ENCODE measurements around the gene PCDH11X.
"Not testable (repeated sequence)": the region's sequence is repeated elsewhere in the genome, so short reads cannot be mapped to it uniquely, and the experiment has no call there.

PCDH11X gene, protein sequence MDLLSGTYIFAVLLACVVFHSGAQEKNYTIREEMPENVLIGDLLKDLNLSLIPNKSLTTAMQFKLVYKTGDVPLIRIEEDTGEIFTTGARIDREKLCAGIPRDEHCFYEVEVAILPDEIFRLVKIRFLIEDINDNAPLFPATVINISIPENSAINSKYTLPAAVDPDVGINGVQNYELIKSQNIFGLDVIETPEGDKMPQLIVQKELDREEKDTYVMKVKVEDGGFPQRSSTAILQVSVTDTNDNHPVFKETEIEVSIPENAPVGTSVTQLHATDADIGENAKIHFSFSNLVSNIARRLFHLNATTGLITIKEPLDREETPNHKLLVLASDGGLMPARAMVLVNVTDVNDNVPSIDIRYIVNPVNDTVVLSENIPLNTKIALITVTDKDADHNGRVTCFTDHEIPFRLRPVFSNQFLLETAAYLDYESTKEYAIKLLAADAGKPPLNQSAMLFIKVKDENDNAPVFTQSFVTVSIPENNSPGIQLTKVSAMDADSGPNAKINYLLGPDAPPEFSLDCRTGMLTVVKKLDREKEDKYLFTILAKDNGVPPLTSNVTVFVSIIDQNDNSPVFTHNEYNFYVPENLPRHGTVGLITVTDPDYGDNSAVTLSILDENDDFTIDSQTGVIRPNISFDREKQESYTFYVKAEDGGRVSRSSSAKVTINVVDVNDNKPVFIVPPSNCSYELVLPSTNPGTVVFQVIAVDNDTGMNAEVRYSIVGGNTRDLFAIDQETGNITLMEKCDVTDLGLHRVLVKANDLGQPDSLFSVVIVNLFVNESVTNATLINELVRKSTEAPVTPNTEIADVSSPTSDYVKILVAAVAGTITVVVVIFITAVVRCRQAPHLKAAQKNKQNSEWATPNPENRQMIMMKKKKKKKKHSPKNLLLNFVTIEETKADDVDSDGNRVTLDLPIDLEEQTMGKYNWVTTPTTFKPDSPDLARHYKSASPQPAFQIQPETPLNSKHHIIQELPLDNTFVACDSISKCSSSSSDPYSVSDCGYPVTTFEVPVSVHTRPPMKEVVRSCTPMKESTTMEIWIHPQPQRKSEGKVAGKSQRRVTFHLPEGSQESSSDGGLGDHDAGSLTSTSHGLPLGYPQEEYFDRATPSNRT (N-terminal part only)

DNA sequence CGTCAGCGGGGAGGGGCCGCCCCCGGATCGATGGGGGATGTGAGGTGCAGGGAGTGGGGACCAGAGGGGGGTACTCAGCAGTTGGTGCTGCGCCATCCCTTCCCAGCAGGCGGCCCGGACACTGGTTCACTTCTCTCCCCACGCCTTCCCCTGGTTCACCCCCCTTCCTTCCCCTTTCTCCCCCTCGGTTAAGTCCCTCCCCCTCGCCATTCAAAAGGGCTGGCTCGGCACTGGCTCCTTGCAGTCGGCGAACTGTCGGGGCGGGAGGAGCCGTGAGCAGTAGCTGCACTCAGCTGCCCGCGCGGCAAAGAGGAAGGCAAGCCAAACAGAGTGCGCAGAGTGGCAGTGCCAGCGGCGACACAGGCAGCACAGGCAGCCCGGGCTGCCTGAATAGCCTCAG is at the start of gene PCDH11X:
TSS of gene PCDH11X (plus strand) at position 241 of the 400 bp plus-strand sequence. CDS start 56,130 bp downstream, outside the sequence.
- in situ Hi-C loops (cut with HindIII; ENCODE audit: low pct_unique_long_range_greater_than_20kb, low sequenced_read_pairs), result not testable (repeated sequence)

DNA sequence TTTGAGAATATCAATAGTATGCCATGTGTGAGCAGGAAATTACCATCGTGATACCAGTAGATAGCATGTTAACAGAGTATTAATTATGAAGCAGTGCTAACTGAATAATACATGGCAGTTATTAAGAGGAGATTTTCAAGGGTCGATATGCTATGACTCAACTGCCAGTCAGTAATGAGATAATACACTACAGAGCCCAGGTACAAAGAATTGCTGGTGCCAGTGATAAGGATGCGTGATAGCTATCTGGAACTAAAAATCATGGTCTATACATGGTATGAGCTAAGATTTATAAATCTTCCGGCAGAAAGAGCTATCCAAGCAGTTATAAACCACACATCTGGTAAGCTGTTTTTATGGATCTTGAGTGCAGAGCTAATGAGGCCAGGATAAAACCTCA is 31.7 kb upstream of the PCDH11X start:
- in situ Hi-C loops (cut with HindIII; ENCODE audit: low pct_unique_long_range_greater_than_20kb, low sequenced_read_pairs); DNase-seq (ENCODE audit: low read depth in 1 of 2, low spot score in 1 of 2): not testable (repeated sequence)

More for the DNA sequence above, at the start of gene PCDH11X:
- DNase-seq (ENCODE audit: low read depth in 1 of 2, low spot score in 1 of 2), result peak in 1 of 2 experiments; percentile 76

GRCh38 chrX:91753022-91753421 is 26.2 kb upstream of the PCDH11X start:
- DNase-seq (ENCODE audit: low read depth in 1 of 2, low spot score in 1 of 2), result peak in 1 of 2 experiments; percentile 28
- in situ Hi-C loops (cut with HindIII; ENCODE audit: low pct_unique_long_range_greater_than_20kb, low sequenced_read_pairs), result not testable (repeated sequence)

DNA sequence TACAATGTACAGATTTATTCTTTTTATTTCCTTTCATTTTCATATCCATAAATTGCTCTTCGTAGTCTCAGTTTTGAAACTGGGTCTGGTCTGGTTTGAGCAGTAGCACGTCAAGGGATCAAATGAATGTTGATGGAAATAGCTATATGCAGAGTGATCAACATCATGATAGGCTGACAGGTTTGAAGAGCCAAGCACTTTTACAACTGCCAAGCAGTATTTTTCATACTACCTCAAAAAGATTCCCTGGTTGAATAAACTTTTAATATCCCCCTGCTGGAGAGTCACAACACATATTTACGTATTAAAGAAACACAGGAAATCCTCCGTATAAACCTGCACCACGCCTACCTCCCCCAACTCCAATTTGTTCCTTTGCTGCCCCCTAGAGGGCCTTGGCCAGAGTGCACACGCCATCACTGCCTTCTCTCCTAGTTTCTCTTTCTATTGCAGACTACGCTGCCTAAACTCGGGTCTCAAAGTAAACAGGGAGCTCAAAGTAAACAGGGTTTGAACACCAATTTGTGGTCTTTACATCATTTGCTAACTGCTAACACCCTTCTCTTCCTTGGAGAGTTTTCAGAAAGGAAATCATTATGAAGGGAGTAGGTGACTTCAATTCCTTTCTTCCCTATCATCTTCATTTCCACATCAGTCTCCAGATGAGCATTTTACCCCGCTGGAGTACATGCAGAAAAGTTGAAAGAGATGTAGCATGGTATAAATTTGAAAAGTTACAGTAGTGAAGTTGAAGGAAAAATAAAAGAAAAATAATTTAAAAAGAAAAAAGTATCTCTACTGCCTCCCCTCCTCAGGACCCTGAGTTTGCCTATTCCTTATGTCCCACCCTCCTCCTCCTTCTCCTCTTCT is 8.3 kb upstream of the PCDH11X start:
- in situ Hi-C loops (cut with HindIII; ENCODE audit: low pct_unique_long_range_greater_than_20kb, low sequenced_read_pairs), result not testable (repeated sequence)
- DNase-seq (ENCODE audit: low read depth in 1 of 2, low spot score in 1 of 2), result peak in 1 of 2 experiments; percentile 4

DNA sequence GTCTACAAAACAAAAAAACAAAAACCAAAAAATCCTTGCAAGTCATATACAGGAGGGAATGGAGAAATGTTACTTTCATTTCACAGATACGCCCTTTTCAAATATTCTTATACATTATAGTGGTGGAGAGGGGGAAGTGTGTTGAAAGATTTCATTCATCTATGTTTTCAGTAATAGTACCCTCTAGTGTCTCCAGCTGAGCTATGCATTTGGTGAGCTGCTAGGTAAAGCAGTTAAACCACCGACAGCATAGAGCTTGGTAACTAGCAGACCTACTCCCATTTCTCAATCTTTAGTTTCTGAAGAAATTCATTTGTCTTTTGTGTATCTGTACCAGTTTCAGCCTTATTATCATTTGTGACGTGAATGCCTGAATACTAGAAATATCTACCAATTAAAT is 5.2 kb upstream of the PCDH11X start:
- peak in 1 of 2 experiments; percentile 10 for DNase-seq (ENCODE audit: low read depth in 1 of 2, low spot score in 1 of 2)
- in situ Hi-C loops (cut with HindIII; ENCODE audit: low pct_unique_long_range_greater_than_20kb, low sequenced_read_pairs), result not testable (repeated sequence)

DNA sequence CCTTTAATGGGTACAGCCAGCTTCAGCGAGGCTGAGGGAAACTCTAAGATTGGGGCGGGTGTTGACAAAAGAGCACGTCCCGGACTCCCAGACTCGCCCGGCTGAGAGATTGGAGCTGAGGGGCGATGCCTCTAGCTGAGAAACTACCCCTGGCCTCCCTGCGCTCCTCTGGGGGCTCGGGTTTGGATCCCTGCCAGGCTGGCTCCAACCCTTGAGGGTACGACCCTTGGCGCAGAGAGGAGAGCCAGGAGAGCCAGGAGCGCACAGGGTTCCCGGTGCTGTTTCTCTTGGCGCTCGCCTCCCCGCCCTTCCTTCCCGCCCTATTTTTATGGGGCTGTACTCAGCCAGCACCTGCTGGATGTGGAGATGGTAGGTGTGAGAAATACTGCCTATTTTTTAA is 833 bp downstream of the PCDH11X start:
- in situ Hi-C loops (cut with HindIII; ENCODE audit: low pct_unique_long_range_greater_than_20kb, low sequenced_read_pairs); DNase-seq (ENCODE audit: low read depth in 1 of 2, low spot score in 1 of 2): not testable (repeated sequence)

DNA sequence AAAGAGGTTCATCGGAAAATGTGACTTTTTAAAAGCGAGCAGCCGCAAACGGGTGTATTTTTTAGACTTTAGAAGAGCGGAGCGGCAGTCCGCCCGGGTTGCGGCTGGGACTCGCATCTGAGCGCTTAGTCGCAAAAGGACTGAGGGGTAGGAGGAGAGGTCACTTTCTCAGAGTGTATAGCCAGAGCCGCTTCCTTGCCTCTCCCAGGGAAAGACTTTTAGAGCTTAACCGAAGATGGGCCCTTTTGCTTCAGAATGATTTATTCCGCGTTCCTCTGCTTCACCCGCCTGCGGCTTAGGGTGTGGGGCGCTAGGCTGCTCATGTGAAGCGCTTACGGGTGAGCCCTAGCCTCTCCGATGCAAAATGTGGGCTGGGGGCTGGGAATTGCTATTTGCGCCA is 1.5 kb downstream of the PCDH11X start:
- DNase-seq (ENCODE audit: low read depth in 1 of 2, low spot score in 1 of 2); in situ Hi-C loops (cut with HindIII; ENCODE audit: low pct_unique_long_range_greater_than_20kb, low sequenced_read_pairs): not testable (repeated sequence)

- DNase-seq (ENCODE audit: low read depth in 1 of 2, low spot score in 1 of 2); in situ Hi-C loops (cut with HindIII; ENCODE audit: low pct_unique_long_range_greater_than_20kb, low sequenced_read_pairs): not testable (repeated sequence)
Measured at GRCh38 chrX:91781553-91782298, 2.6 kb downstream of the PCDH11X start.

DNA sequence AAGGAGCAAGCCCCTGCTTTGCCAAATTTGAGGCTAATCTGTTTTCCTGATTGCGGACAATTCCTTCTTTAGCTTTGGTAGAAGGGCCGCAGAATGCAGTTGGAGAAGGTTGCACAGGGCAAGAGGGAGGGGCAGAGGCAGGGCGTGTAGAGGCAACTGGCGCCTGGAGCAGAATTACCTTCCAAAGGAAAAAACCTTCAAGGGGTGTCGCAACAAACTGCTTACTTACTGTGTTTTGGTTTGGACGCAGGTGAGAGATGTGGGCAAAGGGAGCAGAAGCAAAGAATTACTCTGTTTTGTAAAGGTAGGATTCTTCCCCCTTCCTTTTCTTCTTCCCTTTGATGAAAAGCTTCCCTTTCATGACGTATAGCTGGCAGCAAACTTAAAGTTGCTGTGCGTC is 3.6 kb downstream of the PCDH11X start:
- DNase-seq (ENCODE audit: low read depth in 1 of 2, low spot score in 1 of 2); in situ Hi-C loops (cut with HindIII; ENCODE audit: low pct_unique_long_range_greater_than_20kb, low sequenced_read_pairs): not testable (repeated sequence)

- DNase-seq (ENCODE audit: low read depth in 1 of 2, low spot score in 1 of 2); in situ Hi-C loops (cut with HindIII; ENCODE audit: low pct_unique_long_range_greater_than_20kb, low sequenced_read_pairs): not testable (repeated sequence)
Measured at GRCh38 chrX:91817537-91817936, 38.4 kb downstream of the PCDH11X start.

- in situ Hi-C loops (cut with HindIII; ENCODE audit: low pct_unique_long_range_greater_than_20kb, low sequenced_read_pairs); DNase-seq (ENCODE audit: low read depth in 1 of 2, low spot score in 1 of 2): not testable (repeated sequence)
Measured at GRCh38 chrX:91825321-91825720, 46.1 kb downstream of the PCDH11X start.
